ENCODE measurements around the gene SEL1L2.

The SEL1L2 gene

DNA sequence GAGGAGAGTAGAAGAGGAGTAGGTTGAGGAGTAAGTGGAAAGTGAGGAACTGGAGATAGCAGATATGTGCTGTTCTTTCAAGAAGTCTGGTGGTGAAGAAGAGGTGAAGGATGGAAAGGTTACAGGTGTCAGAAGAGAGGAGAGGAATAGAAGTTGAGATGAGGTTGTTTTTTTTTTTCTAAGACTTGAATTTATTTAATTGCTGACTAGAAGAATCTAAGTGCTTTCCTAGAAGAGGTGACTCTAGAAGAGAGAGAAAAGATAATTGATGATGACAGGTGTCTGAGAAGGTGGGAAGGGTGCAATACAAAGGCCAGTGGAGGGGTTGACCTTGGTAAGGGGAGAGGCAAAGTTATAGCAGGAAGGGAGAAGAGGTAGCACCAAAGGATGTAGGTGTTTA, 180.0 kb downstream of the SEL1L2 start:
- no peak for DNase-seq

DNA sequence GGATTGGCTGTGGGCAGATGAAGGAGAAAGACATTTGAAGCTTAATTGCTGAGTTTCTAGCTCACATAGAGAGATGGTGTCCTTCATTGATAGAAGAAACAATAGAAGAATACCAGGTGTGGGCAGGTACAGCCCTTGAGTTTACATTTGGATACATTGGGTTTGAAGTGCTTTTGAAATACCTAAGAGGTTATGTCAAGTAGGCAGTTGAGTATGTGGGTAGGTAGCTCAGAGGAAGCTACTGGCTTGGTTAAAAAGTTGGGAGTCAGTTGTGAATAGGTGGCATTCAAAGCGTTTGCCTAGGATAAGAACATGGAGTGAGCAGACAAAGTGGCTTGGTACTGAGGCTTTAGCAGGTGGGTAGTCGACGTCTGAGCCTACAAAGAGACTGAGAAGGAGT, 180.6 kb downstream of the SEL1L2 start:
- DNase-seq: no peak

DNA sequence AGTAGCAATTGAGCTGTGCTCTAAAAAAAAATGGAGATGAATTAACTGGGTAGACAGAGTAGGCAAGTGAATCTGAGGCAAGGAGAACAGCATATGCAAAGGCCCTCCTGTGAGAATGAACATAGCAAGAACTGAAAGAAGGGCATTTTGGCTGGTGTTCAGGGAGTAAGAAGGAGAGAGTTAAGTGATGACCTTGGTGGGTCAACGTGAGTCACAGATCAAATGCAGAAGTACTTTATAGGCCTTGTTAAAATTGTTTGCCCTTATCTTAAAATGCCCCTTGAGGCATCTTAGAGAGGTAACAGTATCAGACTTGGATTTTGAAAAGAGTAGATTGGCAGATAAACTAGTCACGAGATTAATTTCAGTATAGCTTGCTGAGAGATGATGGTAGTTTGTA, 181.0 kb downstream of the SEL1L2 start:
- DNase-seq: no peak

DNA sequence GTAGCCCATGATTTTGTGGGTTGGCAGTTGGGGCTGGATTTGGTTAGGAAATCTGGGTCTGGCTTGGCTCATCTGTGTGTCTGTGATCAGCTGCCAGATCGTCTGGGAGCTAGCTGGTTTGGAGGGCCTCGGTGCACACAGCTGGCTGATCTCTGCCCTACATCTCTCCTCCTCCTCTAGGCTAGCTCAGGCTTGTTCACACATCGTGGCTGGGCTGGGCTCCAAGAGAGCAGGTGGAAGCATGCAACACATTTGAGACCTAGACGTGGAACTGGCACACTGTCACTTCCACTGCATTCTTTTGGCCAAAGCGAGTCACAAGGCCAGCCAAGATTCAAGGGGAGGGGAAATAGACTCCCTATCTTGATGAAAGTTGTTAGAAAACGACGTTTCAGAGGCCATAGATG, 189.7 kb downstream of the SEL1L2 start:
- no peak for DNase-seq

DNA sequence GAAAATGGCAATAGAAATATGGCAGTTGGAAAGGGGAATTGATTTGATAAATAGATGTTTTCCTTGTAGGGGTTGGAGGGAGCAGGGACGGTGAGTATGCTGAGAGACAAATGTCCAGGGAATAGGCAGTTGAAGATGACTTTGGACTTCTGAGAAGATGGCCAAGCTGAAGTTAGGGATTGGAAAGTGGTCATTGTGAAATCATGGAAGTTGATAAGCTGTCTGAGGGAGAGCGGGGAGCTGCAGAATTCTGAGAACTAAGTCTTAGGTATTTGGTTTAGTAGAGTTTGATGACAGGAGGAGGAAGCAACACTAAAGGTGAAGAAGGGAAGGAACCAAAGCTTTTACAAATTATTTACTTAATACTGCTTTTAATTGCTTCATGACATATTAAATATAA, 190.4 kb downstream of the SEL1L2 start:
- no peak for DNase-seq
